Smooth muscle cell of the brain vasculature (primary cell): Measurements from ENCODE around the gene NUDT2.
"Not testable (repeated sequence)": the region's sequence is repeated elsewhere in the genome, so short reads cannot be mapped to it uniquely, and the experiment has no call there.

Source experiments
- DNase-seq: peaks from one replicate; pipeline ENCODE4 v3.0.0-alpha.2; 2012; ENCODE audit warnings: low read depth, low spot score

Gene NUDT2

DNA sequence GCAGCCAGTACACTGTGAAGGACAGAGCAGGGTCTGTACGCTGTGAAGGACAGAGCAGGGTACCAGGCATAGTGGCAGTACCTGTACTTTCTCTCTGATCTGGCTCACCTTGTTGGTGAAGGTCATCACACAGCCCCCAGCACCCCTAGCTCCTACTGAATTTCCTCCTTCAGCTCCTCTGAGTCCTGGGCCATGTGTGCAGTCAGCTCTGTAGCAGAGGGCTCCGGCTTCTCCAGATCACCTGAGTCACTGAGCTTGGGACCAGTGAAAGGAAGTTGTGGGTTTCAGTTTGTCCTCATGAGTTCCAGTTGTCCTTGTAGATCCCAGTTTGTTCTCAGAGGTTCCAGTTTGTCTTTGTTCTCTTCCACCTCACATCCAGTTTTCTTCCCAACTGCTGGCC, 5.5 kb downstream of the NUDT2 start:
- no peak for DNase-seq

DNA sequence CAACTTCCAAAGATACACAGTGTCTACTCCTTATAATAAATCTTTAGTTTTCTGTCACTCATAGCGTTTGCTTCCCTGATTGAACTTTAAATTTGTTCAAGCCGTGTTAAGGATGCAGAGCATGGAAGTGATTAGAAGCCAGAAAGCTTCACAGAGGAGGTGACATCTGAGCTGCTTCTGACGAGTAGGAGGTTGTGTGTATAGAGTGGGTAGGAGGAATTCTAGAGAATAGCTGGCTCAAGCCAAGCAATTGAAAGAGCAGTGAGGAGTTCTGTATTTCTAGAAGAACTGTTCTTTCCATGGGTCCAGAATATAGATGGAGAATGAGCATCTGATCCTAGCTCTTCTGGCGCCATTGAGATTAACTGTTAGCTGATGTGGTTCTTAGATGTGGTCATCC, 6.0 kb downstream of the NUDT2 start:
- DNase-seq = no peak

DNA sequence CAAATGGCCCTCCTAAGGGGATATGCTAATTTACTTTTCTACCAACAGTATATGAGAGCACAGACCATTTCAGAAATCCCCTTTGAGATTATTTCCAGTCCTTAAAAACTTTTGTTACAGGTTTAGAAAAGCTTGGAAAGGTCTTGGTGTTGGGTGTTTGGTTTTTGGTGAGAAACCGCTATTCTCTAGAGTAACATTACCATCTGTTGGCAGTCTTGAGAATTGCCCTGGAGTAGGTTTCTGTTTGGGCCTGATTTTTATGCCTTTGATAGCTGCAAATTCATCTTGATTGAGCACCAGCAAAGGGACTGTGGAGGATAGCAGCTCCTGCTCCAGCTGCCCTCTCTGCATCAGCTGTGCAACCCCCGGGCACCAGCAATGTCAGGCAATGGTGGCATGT, 8.0 kb downstream of the NUDT2 start:
- DNase-seq = no peak

DNA sequence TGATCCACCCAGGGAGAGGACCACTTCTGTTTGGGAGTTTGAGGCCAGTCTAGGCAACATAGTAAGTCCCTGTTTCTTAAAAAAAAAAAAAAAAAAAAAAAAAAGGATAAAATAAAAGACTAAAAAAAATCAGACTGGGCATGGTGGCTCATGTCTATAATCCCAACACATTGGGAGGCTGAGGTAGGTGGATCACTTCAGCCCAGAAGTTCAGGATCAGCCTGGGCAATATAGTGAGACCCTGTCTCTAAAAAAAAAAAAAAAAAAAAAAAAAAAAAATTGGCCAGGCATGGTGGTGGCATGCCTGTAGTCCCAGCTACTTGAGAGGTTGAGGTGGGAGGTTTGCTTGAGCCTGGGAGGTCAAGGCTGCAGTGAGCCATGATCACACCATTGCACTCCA, 8.7 kb downstream of the NUDT2 start:
- not testable (repeated sequence) for DNase-seq

DNA sequence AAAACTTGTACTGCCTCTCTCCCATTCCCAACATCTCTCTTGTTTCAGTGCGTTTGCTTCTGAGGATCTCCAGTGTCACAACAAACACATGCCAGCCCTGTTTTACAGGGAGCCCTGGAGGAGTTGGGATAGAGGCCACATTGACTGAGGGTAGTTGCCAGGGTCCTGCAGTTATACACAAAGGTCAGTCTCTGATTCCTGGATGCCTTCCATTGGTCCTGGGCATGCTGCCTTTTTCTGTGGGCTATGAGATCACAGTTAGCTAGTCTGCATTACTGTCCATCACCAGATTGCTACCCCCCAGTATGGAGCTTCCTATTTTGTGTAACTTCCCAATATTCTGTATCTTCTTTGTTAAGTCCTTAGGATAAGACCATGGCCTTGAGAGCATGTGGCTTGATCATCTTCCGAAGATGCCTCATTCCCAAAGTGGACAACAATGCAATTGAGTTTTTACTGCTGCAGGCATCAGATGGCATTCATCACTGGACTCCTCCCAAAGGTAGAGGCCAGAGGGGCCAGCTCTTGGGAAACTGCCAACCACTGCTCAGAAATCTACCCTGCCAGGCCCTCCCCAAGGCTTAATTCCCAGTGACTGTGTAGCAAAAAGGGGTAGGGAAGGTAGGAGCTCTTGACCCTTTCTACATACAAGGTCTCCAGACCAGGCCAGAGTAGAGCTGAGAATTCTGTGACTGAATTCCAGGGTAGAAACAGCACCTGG, 9.5 kb downstream of the NUDT2 start:
- DNase-seq = no peak

DNA sequence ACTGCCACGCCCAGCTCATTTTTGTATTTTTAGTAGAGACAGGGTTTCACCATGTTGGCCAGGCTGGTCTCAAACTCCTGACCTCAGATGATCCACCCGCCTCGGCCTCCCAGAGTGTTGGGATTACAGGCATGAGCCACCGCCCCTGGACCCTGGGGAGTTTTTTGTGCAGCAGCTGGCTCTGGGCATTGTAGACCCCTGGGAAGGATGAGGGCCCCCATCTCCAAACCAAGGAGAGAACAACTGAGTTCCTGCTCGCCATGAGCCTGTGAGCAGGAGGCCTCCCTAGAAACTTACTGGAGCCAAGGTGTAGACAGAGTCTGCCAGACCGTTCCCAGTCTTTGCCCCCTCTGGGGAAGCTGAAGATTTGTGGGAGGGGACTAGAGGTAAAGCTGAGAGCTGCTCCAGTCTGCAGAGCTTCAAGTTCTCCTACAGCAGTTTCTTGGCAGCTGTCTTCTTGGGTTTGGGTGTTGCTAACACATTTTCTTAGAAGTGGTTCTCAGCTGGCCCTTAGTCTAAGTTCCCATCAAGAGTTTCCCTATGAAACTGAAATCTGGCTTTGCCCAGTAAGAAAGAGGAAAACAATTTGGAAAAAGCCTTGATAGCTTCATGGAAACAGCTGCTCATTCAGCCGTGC, 12.4 kb downstream of the NUDT2 start:
- no peak for DNase-seq

DNA sequence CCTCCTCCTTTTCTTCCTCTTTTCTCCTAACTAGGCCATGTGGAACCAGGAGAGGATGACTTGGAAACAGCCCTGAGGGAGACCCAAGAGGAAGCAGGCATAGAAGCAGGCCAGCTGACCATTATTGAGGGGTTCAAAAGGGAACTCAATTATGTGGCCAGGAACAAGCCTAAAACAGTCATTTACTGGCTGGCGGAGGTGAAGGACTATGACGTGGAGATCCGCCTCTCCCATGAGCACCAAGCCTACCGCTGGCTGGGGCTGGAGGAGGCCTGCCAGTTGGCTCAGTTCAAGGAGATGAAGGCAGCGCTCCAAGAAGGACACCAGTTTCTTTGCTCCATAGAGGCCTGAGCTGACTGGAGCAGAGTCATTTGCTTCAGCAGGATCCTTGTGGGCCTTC, 13.7 kb downstream of the NUDT2 start:
- DNase-seq = no peak

DNA sequence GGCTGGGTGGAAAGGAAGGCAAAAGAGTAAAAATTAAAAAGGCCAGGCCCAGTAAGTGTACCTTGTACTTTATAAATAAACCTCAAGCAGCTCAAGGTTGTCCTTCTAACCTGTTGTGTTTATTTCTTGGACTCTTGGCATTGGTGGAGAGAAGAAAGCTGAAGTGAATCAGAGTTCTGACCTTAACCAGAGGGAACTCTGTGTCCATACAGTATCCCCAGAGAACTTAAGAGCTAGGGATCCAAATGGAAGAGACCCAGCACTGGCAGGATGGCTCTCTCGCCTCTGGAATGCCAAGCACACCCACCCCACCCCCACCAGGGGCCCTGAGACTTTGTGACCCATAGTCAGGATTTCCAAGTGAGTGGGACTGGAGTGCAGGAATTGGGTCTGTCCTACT, 14.2 kb downstream of the NUDT2 start:
- DNase-seq = no peak

DNA sequence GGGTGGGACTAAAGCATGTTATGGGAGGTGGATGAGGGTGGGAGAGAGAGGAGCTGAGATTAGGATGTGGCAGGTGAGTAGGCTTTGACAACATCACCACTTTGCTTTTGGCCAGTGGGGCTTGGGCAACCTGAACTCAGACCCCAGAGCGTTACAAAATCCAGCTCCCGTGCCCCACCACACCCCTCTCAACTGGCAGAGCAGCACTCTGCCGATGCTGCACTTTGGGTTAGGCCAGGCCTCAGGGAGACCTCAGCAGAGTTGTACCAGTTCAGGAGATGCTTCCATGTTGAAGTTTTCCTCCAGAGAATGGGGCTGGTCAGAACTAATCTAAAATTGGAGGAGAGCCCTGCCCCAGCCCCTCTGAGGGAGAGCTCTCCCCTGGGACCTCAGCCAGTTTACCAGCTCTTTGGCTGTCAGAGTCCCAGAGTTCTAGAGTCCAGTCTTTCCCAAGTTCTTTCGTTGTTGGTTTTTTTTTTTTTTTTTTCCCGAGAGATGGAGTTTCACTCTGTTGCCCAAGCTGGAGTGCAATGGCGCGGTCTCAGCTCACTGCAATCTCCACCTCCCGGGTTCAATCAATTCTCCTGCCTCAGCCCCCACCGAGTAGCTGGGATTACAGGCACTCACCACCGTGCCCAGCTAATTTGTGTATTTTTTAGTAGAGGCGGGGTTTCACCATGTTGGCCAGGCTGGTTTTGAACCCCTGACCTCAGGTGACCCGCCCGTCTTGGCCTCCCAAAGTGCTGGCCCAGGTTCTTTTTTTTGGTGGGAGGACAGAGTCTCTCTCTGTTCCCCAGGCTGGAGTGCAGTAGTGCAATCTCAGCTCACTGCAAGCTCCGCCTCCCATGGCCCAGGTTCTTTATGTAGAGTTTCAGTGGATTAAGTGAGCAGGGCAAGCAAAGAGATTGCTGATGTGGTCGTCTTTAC, 17.8 kb downstream of the NUDT2 start:
- DNase-seq = no peak

DNA sequence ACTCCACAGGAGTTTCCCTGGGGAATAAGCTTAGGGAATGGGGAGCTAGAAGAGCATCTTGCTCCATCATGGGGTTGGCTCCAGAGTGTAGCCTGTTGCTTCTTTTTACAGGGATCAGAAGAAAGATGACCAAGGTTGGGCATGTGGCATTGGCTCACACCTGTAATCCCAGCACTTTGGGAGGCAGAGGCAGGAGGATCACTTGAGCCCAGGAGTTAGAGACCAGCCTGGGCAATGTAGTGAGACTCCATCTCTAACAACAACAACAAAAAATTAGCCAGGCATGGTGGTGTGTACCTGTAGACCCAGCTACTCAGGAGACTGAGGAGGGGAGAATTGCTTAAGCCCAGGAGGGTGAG, 18.4 kb downstream of the NUDT2 start:
- DNase-seq = no peak

DNA sequence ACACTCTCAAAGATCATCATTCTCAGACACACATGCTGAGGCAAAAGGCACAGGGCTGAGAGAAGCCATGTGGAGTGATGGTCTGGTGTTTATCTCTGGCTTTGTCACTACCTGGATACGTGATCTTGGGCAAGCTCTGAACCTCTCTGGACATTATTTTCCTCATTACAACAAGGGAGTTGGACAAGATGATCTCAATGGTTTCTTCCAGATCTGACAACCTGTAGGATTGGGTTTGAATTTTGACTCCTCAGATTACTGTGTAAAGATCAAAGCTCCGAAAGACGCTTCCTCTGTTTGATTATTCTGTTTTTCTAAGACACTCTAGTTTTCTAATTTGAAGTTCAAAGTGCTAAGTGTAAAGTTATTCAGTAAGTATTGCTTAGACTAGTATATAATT, 20.0 kb downstream of the NUDT2 start:
- no peak for DNase-seq

DNA sequence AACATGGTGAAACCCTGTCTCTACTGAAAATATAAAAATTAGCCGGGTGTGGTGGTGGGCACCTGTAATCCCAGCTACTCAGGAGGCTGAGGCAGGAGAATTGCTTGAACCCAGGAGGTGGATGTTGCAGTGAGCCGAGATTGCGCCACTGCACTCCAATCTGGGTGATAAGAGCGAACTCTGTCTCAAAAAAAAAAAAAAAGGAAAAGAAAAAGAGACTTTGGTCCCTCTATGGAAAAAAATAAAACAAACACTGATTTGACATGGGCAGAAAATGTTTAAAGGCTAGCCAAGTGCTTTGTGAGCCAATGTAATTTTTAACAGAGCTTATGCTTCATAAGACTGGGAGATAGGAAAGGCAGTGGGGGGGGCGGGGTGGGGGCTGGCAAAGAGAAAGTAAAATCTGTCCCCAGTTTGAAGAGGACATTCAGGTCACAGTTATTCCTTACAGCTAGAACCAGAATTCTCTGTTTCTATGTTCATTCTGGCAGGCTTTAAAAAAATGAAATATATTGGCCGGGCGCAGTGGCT, 22.8 kb downstream of the NUDT2 start:
- not testable (repeated sequence) for DNase-seq

DNA sequence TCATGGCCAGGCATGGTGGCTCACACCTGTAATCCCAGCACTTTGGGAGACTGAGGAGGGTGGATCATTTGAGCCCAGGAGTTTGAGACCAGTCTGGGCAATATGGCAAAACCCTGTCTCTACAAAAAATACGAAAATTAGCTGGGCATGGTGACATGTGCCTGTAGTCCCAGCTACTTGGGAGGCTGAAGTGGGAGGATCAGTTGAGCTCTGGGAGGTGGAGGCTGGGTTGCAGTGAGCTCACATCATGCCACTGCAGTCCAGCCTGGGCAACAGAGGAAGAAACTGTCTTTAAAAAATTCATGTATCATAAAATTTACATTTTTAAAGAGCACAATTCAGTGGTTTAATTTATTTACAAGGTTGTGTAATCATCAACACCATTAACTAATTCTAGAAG, 23.6 kb downstream of the NUDT2 start:
- not testable (repeated sequence) for DNase-seq

DNA sequence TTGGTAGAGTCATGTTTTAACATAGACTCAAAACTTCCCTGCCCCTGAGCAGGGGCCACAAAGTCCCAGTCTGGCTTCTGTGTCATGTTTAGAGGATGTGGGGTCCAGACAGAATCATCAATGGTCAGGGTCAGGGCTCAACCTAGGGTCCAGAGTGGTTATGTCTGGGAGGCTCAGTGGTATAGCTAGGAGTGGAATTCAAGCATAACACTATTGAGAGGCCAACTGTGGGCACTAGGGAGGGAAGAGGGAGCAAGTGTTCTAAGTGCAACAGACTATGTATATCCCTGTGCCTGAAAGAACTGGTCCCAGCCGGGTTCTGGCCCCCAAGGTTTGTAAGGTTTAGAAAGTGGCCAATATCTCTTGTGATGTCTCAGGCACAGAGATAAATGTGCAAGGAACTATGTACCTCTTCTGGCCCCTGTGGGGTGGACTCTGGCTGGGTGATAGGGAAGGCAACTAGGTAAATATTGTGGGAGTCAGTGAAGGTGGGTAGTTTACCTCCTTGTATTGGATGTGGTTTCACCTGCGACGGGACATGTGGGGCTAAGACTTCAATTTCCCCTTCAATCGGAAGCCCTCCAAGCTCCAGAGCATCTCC, 33.3 kb downstream of the NUDT2 start:
- no peak for DNase-seq

DNA sequence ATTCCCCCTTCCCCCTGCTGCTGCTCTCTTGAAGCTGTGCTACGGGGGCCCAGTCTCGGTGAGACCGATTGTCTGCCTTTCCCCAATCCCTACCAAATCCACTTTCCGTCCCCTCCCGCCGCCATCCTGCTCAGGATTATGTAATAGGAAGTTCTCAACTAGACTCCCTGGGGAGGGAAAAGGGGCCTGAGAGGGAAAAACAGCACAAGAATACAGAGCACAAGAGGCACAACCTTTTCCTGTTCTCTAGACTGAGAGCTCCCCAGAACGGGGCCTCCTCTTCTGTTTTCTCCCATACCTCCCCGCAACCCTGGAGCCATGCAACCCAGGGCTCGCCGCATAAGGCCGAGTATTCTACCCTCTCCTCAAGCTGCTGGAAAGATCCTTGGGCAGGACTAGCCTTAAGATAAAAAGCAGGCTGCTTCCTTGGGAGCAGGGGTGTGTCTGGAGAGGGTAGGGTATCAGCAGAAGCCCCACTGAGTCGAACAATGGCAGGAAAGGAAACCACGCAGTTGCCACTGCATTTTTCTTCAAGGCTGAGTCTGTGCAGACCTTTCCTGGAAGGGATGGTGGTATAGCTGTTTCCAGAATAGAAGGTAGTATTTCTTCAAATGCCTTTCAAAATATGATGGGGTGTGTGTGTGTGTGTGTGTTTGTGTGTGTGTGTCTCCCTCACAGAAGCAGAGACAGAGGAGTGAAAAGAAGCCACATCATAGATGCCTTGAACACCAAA, 34.4 kb downstream of the NUDT2 start:
- no peak for DNase-seq

DNA sequence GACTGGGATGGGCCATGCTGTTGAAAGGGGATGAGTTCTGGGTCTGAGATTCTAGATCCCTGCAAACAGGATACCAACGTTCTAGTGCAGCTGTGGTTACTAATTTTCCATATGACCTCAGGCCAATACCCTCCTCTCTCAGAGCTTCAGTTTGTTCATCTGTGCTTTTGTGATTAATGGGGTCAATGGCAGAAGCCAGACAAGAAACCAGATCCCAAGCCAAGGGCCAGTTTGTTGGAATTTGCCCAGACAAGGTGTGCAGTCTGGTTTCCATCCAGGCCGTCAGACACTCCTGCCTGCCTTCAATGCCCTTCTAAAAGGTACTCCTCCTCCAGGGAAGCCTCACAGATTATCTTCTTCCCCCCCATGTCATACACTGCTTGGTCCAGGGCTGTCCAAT, 35.9 kb downstream of the NUDT2 start:
- no peak for DNase-seq

DNA sequence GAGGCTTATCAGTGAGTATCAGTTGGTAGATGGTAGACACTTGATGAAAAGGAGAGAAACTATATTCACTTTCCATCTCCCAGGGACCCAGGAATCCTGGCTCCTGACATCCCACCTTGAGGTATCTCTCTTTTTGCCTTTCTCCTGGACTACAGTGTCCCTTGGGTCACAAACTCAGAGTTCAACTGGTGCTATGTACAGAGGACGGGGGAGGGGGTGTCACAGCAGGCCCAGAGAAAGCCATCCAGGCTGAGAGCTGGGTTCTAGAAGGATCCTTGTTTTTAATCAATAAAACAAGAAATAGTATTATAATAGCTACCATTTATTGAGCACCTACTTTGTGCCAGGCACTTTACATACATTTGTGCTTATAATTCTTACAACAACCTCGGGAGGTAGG, 37.0 kb downstream of the NUDT2 start:
- no peak for DNase-seq

DNA sequence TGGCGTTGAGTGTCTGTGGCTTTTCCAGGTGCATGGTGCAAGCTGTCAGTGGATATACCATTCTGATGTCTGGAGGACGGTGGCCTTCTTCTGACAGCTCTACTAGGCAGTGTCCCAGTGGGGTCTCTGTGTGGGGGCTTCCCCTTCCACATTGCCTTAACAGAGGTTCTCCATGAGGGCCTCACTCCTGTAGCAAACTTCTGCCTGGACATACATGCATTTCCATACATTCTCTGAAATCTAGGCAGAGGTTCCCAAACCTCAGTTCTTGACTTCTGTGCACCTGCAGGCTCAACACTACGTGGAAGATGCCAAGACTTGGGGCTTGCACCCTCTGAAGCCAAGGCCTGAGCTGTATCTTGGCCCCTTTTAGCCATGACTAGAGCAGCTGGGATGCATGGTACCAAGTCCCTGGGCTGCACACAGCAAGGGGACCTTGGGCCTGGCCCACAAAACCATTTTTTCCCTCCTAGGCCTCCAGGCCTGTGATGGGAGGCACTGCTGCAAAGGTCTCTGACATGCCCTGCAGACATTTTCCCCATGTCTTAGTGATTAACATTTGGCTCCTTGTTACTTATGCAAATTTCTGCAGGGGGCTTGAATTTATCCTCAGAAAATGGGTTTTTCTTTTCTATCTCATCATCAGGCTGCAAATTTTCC, 38.5 kb downstream of the NUDT2 start:
- not testable (repeated sequence) for DNase-seq

DNA sequence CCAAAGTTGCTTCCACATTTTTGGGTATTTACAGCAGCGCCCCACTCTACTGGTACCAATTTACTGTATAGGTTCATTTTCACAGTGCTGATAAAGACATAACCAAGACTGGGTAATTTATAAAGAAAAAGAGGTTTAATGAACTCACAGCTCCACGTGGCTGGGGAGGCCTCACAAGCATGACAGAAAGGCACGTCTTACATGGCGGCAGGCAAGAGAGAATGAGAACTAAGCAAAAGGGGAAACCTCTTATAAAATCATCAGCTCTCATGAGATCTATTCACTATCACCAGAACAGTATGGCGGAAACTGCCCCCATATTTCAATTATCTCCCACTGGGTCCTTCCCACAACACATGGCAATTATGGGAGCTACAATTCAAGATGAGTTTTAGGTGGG, 39.4 kb downstream of the NUDT2 start:
- DNase-seq = not testable (repeated sequence)

DNA sequence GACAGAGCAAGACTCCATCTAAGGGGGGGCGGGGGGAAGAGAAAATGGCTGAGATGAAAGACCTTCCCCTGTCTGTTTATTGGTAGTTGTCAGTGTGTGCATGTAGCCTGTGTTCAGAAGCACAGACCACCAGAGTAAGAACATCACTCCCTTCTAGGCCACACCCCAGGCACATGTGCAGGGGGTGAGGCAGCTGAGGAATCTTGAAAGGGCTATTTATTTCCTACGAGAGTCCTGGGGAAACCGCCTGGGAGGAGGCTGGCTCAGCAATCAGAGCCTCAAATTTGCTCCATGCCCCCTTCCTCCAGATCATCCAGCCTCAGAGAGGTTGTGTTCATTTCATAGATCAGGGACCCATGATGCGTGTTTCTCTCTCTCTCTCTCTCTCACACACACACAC, 40.3 kb downstream of the NUDT2 start:
- no peak for DNase-seq
